WTC11 (cell line): ENCODE results near the gene ERC2. TPM values are rescaled to one million over a fixed set of nuclear protein-coding genes. Genes with fewer than 3 reads are reported as not detected.

ENCODE experiments used
- ATAC-seq: fragments of 200-7000 bp; cut with Tn5 transposase; 2 replicates; pipeline ENCODE4 v1.10.0; 2021; ENCODE audit warnings: mild to moderate bottlenecking, moderate library complexity
- CTCF ChIA-PET: fragments of 300-600 bp; sonication (Branson Sonifier 250); formaldehyde crosslinking; loops from one replicate; lab custom pipeline; 2021; ENCODE audit warnings: antibody characterized with exemption; lab: Charles Lee
- POLR2A ChIA-PET: fragments of 350-600 bp; sonication (Branson Sonifier 250); formaldehyde crosslinking; loops from one replicate; lab custom pipeline; 2021; ENCODE audit warnings: antibody characterized with exemption; lab: Charles Lee
- DNase-seq: peaks from one replicate; pipeline ENCODE4 v3.0.0; 2021; ENCODE audit warnings: low spot score
- H3K27ac Mint-ChIP-seq: 2 replicates; pipeline ENCODE4 v1.8.0; 2021; ENCODE audit warnings: mixed read lengths
- H3K27me3 Mint-ChIP-seq: 2 replicates; pipeline ENCODE4 v1.8.0; 2021; ENCODE audit warnings: low read depth, mild to moderate bottlenecking, moderate library complexity, mixed read lengths
- H3K36me3 Mint-ChIP-seq: 2 replicates; pipeline ENCODE4 v1.8.0; 2021; ENCODE audit warnings: mixed read lengths
- H3K4me1 Mint-ChIP-seq: 2 replicates; pipeline ENCODE4 v1.8.0; 2022; ENCODE audit warnings: mixed read lengths
- H3K4me3 Mint-ChIP-seq: 2 replicates; pipeline ENCODE4 v1.8.0; 2021; ENCODE audit warnings: mild to moderate bottlenecking, moderate library complexity, mixed read lengths
- H3K9me3 Mint-ChIP-seq: 2 replicates; pipeline ENCODE4 v1.8.0; 2021; ENCODE audit warnings: mixed read lengths
- ARID4B ChIP-seq: sonication (generic); formaldehyde crosslinking; IDR thresholded peaks from 2 replicates; pipeline ENCODE4 v1.8.0; 2023; ENCODE audit warnings: missing genetic modification reagents, mild to moderate bottlenecking, borderline replicate concordance
- CBFB ChIP-seq: sonication (generic); formaldehyde crosslinking; IDR thresholded peaks from 2 replicates; pipeline ENCODE4 v1.8.1; 2022; ENCODE audit warnings: mild to moderate bottlenecking, low read depth, missing genetic modification reagents
- CREB1 ChIP-seq: sonication (generic); formaldehyde crosslinking; IDR thresholded peaks from 2 replicates; pipeline ENCODE4 v1.8.0; 2023; ENCODE audit warnings: mild to moderate bottlenecking, missing genetic modification reagents
- ELF4 ChIP-seq: sonication (generic); formaldehyde crosslinking; IDR thresholded peaks from 2 replicates; pipeline ENCODE4 v1.8.1; 2022; ENCODE audit warnings: low read depth, mild to moderate bottlenecking, moderate library complexity, missing genetic modification reagents
- FOXK1 ChIP-seq: sonication (generic); formaldehyde crosslinking; IDR thresholded peaks from 2 replicates; pipeline ENCODE4 v1.8.0; 2022; ENCODE audit warnings: mild to moderate bottlenecking, moderate library complexity, missing genetic modification reagents
- HMGA2 ChIP-seq: fragments of 250-450 bp; sonication (Bioruptor Pico); IDR thresholded peaks from 2 replicates; pipeline ENCODE4 v1.4.0; 2021; ENCODE audit warnings: mild to moderate bottlenecking, moderate library complexity
- MXD4 ChIP-seq: fragments of 250-450 bp; sonication (Bioruptor Pico); IDR thresholded peaks from 2 replicates; pipeline ENCODE4 v1.8.0; 2021; ENCODE audit warnings: mild to moderate bottlenecking, moderate library complexity, borderline replicate concordance
- RELA ChIP-seq: sonication (generic); formaldehyde crosslinking; IDR thresholded peaks from 2 replicates; pipeline ENCODE4 v1.8.1; 2022; ENCODE audit warnings: missing genetic modification reagents, mild to moderate bottlenecking, borderline replicate concordance
- RORB ChIP-seq: fragments of 250-450 bp; sonication (Bioruptor Pico); IDR thresholded peaks from 2 replicates; pipeline ENCODE4 v1.9.0; 2021; ENCODE audit warnings: mild to moderate bottlenecking
- SMAD3 ChIP-seq: sonication (generic); formaldehyde crosslinking; IDR thresholded peaks from 2 replicates; pipeline ENCODE4 v1.8.0; 2022; ENCODE audit warnings: missing genetic modification reagents, mild to moderate bottlenecking, borderline replicate concordance
- STAT6 ChIP-seq: sonication (generic); formaldehyde crosslinking; conservative IDR thresholded peaks from 2 replicates; pipeline ENCODE4 v1.8.1; 2023; ENCODE audit warnings: mild to moderate bottlenecking, low read depth, missing genetic modification reagents, moderate library complexity
- TCF7 ChIP-seq: sonication (generic); formaldehyde crosslinking; IDR thresholded peaks from 2 replicates; pipeline ENCODE4 v1.8.0; 2022; ENCODE audit warnings: mild to moderate bottlenecking, low read depth, missing genetic modification reagents, moderate library complexity
- ZBTB43 ChIP-seq: sonication (generic); formaldehyde crosslinking; IDR thresholded peaks from 2 replicates; pipeline ENCODE4 v1.8.1; 2023; ENCODE audit warnings: mild to moderate bottlenecking, missing genetic modification reagents
- ZNF121 ChIP-seq: sonication (generic); formaldehyde crosslinking; IDR thresholded peaks from 2 replicates; pipeline ENCODE4 v1.8.0; 2023; ENCODE audit warnings: missing genetic modification reagents
- ZNF219 ChIP-seq: sonication (generic); formaldehyde crosslinking; IDR thresholded peaks from 2 replicates; pipeline ENCODE4 v1.8.0; 2023; ENCODE audit warnings: missing genetic modification reagents, mild to moderate bottlenecking, borderline replicate concordance
- ZNF232 ChIP-seq: sonication (generic); formaldehyde crosslinking; IDR thresholded peaks from 2 replicates; pipeline ENCODE4 v1.8.0; 2022; ENCODE audit warnings: mild to moderate bottlenecking, missing genetic modification reagents
- ZNF512 ChIP-seq: sonication (generic); formaldehyde crosslinking; IDR thresholded peaks from 2 replicates; pipeline ENCODE4 v1.8.1; 2022; ENCODE audit warnings: missing genetic modification reagents, borderline replicate concordance
- ZNF532 ChIP-seq: fragments of 250-450 bp; sonication (Bioruptor Pico); IDR thresholded peaks from 2 replicates; pipeline ENCODE4 v1.9.0; 2021; ENCODE audit warnings: mild to moderate bottlenecking, borderline replicate concordance
- total RNA-seq: library from RNA; stranded (reverse); gene quantifications from 3 replicates; pipeline ENCODE4 v1.2.3, GENCODE V29; 2021

The ERC2 gene
- total RNA-seq, 1 experiment from 2014 or later, result 23.5 TPM

GRCh38 chr3:56180433-56180832, 287.8 kb downstream of the ERC2 start (continued):
- TF ChIP-seq ZNF532 (CRISPR knock-in tag) (no peak), STAT6 (CRISPR knock-in tag) (no peak), ZNF512 (CRISPR knock-in tag) (no peak), CBFB (CRISPR knock-in tag) (no peak), ZNF232 (CRISPR knock-in tag) (no peak), ZNF219 (CRISPR knock-in tag) (no peak), ZBTB43 (no peak), MXD4 (CRISPR knock-in tag) (no peak)

- ChIA-PET CTCF (no interaction called here), POLR2A (no interaction called here)
- Mint-ChIP-seq H3K4me3 (no peak overlapping the region), H3K27me3 (no peaks in the 10 kb centered on the region), H3K36me3 (peaks cover 3% of the 10 kb centered on the region), H3K27ac (no peak overlapping the region), H3K9me3 (no peaks in the 10 kb centered on the region), H3K4me1 (no peaks in the 10 kb centered on the region)
- TF ChIP-seq ZNF121 (CRISPR knock-in tag) (no peak), FOXK1 (CRISPR knock-in tag) (no peak), RELA (CRISPR knock-in tag) (no peak), SMAD3 (CRISPR knock-in tag) (no peak), ZBTB43 (no peak)
- DNase-seq (no peak), ATAC-seq (no peak)
Observed at GRCh38 chr3:56173601-56174000, 294.7 kb downstream of the ERC2 start.

GRCh38 chr3:56164436-56164835, 303.8 kb downstream of the ERC2 start:
- Mint-ChIP-seq H3K4me3 (no peak overlapping the region), H3K9me3 (peaks cover 31% of the 10 kb centered on the region), H3K27ac (no peak overlapping the region), H3K27me3 (no peaks in the 10 kb centered on the region), H3K36me3 (peaks cover 23% of the 10 kb centered on the region), H3K4me1 (no peaks in the 10 kb centered on the region)
- DNase-seq (no peak), ATAC-seq (no peak)
- ChIA-PET CTCF (no interaction called here), POLR2A (no interaction called here)
- TF ChIP-seq HMGA2 (CRISPR knock-in tag) (no peak), RORB (CRISPR knock-in tag) (no peak), ELF4 (CRISPR knock-in tag) (no peak), TCF7 (CRISPR knock-in tag) (no peak), CREB1 (CRISPR knock-in tag) (no peak), ARID4B (CRISPR knock-in tag) (no peak), ZNF232 (CRISPR knock-in tag) (no peak)
